HG03342 (cell line): ENCODE results near the gene INSRR.

Source experiments
- ATAC-seq: cut with Tn5 transposase; IDR thresholded peaks from one replicate; pipeline ENCODE4 v1.9.1; 2021; ENCODE audit warnings: mild to moderate bottlenecking, moderate library complexity; ENCODE audit not compliant: unreplicated experiment

INSRR gene

GRCh38 chr1:156836041-156836654 is 22.8 kb downstream of the INSRR start:
- no peak for ATAC-seq

GRCh38 chr1:156834322-156834721 is 24.6 kb downstream of the INSRR start:
- no peak for ATAC-seq

GRCh38 chr1:156833603-156834002 is 25.3 kb downstream of the INSRR start:
- ATAC-seq: no peak

DNA sequence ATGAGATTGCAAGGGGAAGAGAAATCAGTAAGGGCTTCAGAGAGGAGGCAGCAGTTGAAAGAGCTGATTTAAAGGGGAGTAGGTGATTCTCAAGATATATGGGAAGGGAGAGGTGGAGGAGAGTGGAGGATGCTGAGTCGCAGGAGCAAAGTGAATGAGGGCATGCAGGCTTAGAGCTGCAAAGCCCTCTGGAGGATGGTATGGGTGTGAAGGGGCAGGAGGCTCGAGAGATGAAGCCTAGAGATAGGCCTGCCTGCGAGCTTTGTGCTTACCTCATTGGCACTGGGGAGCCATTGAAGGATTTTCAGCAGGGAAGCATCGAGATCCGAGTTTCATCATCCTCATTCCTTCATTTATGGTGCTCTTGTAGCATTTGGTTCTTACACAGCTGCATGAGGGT is 26.5 kb downstream of the INSRR start:
- no peak for ATAC-seq

- ATAC-seq: no peak
Measured at GRCh38 chr1:156828400-156829124, 30.4 kb downstream of the INSRR start.

GRCh38 chr1:156826630-156827029 is 32.3 kb downstream of the INSRR start:
- ATAC-seq: no peak

DNA sequence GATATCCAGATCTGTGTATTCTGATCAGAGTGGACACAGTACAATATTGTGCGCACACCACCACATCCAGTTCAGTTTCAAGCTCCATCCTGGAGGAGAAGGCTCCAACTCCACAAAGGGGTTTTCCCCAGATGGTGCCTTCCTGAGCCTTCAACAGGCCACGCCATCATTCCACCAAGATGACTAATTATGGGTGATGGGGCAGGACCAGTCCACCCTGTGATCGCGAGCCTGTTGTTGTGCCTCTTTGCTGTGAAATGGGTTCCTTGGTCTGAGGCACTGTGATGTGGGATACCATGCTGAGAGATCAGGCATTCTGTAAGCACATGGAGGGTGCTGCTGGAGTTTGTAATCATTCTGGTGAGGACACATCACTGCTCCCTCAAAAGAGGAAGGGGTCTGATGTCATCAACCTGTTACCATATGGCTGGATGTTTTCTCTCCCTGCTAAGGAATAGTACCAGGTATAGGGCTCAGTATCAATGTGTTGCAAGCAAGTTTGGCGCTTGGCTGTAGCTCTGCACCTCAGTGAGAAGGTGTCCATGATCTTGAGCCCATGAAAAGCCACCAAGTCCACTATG is 35.6 kb downstream of the INSRR start:
- no peak for ATAC-seq

DNA sequence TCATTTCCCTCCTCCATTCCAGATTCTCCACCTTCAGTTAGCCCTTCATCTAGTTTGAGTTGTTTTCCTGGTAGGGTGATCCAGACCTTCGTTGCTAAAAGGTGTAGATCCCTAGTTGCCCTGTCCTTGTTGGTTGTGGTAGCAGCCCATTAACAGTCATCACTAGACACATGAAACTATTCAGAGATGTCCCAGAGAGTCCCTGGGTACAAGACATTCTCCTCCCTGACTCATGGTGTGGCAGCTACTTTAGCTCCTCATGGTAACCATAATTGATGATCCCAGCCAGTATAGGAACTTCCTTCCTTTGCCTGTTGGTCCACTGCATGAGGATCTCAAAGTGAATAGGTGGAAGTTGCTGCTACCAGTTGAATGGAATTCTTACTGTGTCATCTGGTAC is 36.2 kb downstream of the INSRR start:
- no peak for ATAC-seq

DNA sequence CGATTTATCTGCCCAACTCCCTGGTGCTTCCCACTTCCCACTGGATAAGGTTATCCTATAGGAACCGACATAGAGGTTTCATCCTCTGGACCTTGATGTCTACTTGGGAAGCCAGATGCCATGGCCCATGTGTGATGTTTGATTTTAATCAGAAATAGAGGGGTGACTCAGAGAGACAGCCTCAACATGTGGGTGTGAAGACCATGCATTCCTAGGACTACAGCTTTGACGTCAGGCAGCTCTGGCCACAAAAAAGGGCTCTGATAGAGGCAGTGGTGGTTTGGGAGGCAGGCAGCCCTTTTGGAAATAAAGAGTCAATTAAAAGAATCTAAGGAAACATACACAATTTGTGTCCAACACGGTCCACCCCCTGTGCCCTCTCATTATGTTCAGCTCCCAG is 37.1 kb downstream of the INSRR start:
- no peak for ATAC-seq

DNA sequence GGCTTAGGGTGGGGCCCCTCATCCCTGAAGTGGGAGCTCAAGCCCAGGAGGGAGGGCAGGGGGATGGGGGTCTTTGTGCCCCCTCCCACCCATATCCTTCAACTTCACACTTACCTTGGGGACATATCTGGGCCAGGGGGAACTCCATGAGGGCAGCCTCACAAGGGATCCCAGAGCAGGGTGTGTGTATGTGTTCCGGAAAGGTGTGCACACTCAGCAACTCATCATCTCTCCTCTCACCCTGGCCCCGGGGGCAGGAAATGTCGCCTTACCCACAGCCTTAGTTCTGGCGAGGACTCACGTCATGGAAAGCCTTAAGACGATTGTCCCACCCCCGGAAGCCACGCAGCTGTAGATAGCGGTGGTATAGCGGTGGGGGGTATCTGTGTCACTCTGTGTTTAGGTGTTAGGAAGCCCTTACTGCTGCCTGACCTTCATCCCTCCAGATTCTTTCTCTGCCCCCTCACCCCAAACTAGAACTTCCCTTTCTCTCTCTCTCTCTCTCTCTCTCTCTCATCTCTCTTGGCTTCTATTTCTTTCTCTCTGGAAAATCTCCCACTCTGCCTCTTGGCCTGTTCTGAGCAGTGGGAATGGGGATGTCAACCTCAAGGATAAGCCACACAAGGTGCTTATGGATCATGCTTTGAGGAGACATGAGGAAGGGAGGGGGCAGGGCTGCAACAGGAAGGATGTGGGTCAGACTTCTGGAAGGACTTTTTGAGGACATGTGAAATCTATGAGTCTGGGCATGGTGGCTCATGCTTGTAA is 42.2 kb downstream of the INSRR start, which contains the start of gene SH2D2A:
TSS of gene SH2D2A (minus strand) at position 288 of the 768 bp plus-strand sequence. CDS start at position 148, 140 bp downstream.
- peak; percentile 81 for ATAC-seq

DNA sequence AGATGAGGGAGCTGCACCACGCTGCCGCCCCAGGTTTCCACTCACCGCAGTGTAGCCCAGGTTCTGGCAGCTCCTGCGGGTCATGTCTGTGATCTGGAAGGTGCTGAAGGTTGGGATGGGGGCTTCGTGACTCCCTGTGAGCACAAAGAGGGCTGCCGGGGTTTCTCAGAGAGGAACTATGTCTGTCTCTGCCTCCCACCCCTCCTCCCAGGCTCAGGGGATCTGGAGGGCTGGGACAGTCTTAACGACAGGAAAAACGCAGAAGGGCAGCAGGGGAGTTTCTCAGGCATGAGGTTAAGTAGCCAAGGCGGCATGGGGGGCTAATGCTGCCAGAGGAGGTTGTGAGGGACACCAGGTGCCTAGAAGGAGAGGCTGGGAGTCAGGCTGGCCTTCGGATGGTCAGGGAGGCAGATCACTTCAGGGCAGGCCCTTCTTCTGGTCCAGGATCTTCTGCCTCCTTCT is 42.9 kb downstream of the INSRR start:
- ATAC-seq: no peak

DNA sequence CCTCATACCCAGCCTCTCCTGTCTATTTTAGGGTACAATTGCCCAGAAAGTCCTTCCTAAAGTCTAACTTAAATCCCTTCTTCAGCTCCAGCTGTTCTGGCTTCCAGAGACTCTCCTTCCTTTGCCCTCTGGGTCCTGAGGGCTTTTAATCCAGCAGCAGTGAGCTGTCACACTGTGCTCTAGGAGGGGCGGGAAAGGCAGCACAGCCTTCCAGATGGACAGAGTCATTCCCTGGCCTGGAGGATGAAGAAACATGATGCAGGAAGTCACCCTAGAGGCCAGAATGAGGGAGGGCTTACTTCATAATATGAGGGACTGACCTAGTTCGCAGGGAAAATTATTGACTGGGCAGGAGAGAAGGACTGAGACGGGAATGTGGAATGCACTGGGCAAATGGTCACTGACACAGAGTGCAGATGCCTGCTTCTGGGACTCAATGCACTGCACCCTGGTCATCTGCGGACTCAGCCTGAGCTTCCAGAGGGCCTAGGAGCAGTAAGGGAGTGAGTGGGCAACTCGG is 43.5 kb downstream of the INSRR start:
- no peak for ATAC-seq

DNA sequence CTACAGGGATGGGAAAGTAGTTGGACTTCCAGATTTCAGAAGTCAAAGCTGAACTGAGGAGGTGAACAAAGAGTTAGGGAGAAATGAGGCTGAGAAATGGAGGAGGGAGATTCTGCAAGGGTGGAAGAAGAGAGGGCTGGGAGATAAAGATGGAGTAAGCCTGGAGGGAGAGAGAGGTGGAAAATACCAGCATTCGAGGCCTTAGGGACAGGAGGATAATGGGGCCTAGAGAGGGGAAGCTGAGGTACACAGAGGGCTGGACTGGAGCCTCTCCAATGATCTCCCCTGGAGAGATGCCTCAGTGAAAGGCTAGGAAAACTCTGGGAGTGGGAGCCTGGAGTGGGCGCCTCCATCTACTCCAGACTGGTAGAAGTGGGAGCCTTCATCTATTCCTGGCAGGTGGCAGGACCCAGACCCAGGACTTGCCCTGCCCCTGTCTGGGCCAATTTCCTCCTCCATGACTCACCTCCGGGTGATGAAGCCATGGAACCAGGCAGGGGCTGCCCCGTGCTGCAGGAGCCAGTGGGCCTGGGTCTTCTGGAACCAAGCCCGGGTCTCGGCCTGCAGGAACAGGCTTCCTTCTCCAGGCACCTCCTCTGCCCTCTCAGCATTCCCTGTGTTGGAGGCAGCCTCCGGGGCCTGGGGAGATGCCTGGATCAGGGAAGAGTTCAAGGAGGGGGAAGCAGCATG is 44.2 kb downstream of the INSRR start:
- ATAC-seq: no peak

GRCh38 chr1:156813750-156814570 is 45.0 kb downstream of the INSRR start:
- no peak for ATAC-seq

- ATAC-seq: no peak
Measured at GRCh38 chr1:156813298-156813697, 45.6 kb downstream of the INSRR start.

DNA sequence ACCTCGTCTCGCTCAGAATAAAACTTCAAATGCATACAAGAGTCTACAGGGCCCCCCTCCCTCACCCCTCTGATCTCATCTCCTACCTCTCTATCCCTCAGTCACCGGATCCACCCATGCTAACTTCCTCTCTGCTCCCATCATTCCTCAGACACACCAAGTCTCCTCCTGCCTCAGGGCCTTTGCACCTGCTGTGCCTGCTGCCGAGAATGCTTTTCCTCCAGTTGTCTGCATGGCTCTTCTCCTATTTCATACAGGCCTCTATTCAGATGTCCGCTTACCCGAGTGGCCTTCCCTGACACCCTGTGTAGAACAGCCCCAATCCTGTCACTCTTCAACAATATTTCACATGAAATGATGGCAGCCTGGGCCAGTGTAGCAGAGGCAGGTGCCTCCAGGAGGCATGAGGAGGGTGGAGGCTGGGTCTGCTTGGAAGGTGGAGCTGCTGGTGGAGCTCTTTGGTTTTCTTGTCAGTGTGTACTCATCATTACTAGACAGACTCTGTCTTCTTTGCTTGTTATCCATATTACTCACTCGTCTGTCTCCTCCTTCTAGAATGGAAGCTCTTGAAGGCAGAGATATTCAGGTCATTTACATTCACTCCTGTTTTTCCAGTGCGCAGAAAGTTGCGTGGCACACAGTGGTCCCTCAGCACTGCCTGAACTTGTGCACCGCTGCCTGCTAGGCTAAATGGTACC is 46.5 kb downstream of the INSRR start:
- no peak for ATAC-seq

DNA sequence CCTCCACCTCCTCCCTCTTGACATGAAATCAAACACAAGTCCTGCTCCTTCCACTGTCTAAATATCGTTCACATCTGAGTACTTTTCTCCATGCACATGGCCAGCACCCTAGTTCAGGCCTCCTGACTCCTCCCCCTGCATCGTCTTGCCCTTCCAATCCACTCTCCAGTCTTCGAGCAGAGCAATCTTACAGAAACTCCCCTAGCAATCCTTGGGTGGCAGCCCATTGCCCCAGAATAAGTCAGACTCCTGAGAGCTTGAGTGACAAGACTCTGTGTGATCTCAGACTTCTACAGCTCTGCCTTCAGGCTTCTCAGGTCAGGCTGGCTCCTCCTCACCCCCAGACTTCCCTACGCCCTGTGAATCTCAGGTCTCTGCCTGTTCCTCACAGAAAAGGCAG is 47.7 kb downstream of the INSRR start:
- no peak for ATAC-seq

DNA sequence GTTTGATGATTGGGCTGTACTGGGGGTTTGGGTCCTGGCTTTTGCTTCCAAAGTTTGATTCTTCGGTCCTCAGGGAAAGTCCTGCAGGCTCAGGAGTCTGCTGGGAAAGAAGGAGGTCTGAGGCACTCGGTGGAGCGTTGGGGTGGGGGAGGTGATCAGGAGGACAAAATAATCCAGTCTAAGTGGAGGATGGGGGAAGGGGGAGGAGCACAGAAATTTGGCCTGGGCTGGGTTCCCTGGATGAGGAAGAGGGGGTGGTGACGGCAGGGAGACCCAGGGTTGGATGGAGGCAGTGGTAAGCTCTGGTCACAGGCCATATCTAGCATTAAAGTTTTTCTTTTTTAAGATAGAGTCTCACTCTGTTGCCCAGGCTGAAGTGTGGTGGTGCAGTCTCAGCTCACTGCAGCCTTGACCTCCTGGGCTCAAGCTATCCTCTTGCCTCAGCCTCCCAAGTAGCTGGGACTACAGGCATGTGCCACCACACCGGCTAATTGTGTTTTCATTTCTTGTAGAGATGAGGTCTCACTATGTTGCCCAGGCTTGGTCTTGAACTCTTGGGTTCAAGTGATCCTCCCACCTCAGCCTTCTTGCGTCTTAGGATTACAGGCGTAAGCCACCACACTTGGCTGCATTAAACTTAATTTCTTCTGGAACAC is 49.1 kb downstream of the INSRR start:
- no peak for ATAC-seq

- no peak for ATAC-seq
Measured at GRCh38 chr1:156809281-156809680, 49.6 kb downstream of the INSRR start.
